Sigmoid colon (tissue), 7 donors: ENCODE data around the gene CLCNKA. TPM values are rescaled to one million over a fixed set of nuclear protein-coding genes. Genes with fewer than 3 reads are reported as not detected.
"Not testable (repeated sequence)": the region's sequence is repeated elsewhere in the genome, so short reads cannot be mapped to it uniquely, and the experiment has no call there.

Experiments
- DNase-seq: peaks from one replicate; pipeline ENCODE4 v3.0.0-alpha.2; 2019
- H3K27ac ChIP-seq, 4 donors: fragments of 200-600 bp; sonication (generic); one replicate each; pipeline ENCODE4 v1.5.1; 2016 to 2019; ENCODE audit warnings: mild to moderate bottlenecking in 1 of 4
- H3K27me3 ChIP-seq, 3 donors: fragments of 200-600 bp; sonication (generic); one replicate each; pipeline ENCODE4 v1.5.1; 2019; ENCODE audit warnings: mild to moderate bottlenecking in 1 of 3
- H3K36me3 ChIP-seq, 4 donors: fragments of 200-600 bp; sonication (generic); one replicate each; pipeline ENCODE4 v1.5.1; 2016 to 2019
- H3K4me1 ChIP-seq, 4 donors: fragments of 200-600 bp; sonication (generic); one replicate each; pipeline ENCODE4 v1.5.1; 2017 to 2019
- H3K4me3 ChIP-seq, 4 donors: fragments of 200-600 bp; sonication (generic); one replicate each; pipeline ENCODE4 v1.5.1; 2017 to 2019; ENCODE audit warnings: mild to moderate bottlenecking in 2 of 4, moderate library complexity in 1 of 4
- H3K9me3 ChIP-seq, 4 donors: fragments of 200-600 bp in 3 of 4; sonication (generic) in 3 of 4; one replicate each; pipeline versions ENCODE4 v1.5.1 to v1.6.1; 2013 to 2019
- CTCF ChIP-seq, 4 experiments: fragments of 450-650 bp in 3 of 4; fragments of 200-600 bp in 1 of 4; IDR thresholded peaks; one replicate each; pipeline ENCODE4 v1.5.1; 2016 to 2019; ENCODE audit warnings: antibody characterized with exemption in 4 of 4, mild to moderate bottlenecking in 3 of 4, moderate library complexity in 2 of 4
- EP300 ChIP-seq, 4 donors: sonication (generic); formaldehyde crosslinking; IDR thresholded peaks; one replicate each; pipeline ENCODE4 v1.6.1; 2017; ENCODE audit warnings: antibody characterized with exemption in 4 of 4
- POLR2A ChIP-seq, 2 donors: fragments of 450-650 bp; IDR thresholded peaks; one replicate each; pipeline ENCODE4 v1.6.1; 2016; ENCODE audit warnings: antibody characterized with exemption in 2 of 2, mild to moderate bottlenecking in 2 of 2, moderate library complexity in 2 of 2
- POLR2AphosphoS5 ChIP-seq, 4 donors: sonication (generic); formaldehyde crosslinking; IDR thresholded peaks; one replicate each; pipeline ENCODE4 v1.6.1; 2017; ENCODE audit warnings: antibody characterized with exemption in 4 of 4
- WGBS, 2 donors: extraction: QIAGEN DNeasy Blood & Tissue Kit; methylation state at CpG; one replicate each; pipeline ENCODE4 v1.1.7; 2013; 5-methylcytosine and 5-hydroxymethylcytosine counted together
- intact Hi-C: fragments of 100-400 bp; cut with DNase I; formaldehyde crosslinking; loops from one replicate; pipeline ENCODE4 v1.15.1; 2023
- polyA plus RNA-seq, 3 donors: library from polyadenylated mRNA; stranded (reverse); fragments of 200-250 nt; gene quantifications; one replicate each; pipeline ENCODE4 v1.2.3, GENCODE V29; 2013
- total RNA-seq, 4 donors: library from RNA; depleted of rRNA; stranded (reverse); fragments of >200 nt; gene quantifications; one replicate each; pipeline ENCODE4 v1.1.0, GENCODE V29; 2016
- donor health status: healthy with polysubstance abuse.
- donor health status: Bipolar disorder and iron deficiency.
- donor health status: healthy.

CLCNKA gene
- total and polyA plus RNA-seq, 7 donors = 0.13 to 1.1 TPM; not detected in 5

GRCh38 chr1:15994590-15995351 lies 27.1 kb upstream of the CLCNKA start:
- H3K27me3 ChIP-seq = no peaks in the 10 kb centered on the region
- TF ChIP-seq CTCF (IDR thresholded peaks at IDR 0.05) = peak; percentile 65 to 86 (median 77)
- TF ChIP-seq EP300 (IDR thresholded peaks at IDR 0.05) = no peak
- peak overlapping the region in 1 of 4 donors; percentile 40 for H3K27ac ChIP-seq
- intact Hi-C loops = loop anchor here (2.0 kb wide), 2 partner anchors 180 to 202 kb away; no protein-coding TSS in a partner anchor
- H3K4me3 ChIP-seq = no peak overlapping the region
- 53 to 72% methylated on average over 11 of the region's 11 CpGs for WGBS, 2 donors
- H3K9me3 ChIP-seq = no peaks in the 10 kb centered on the region
- H3K36me3 ChIP-seq = no peaks in the 10 kb centered on the region
- H3K4me1 ChIP-seq = no peaks in the 10 kb centered on the region
- peak; percentile 84 for DNase-seq

GRCh38 chr1:15997076-15997585 lies 24.7 kb upstream of the CLCNKA start:
- Histone ChIP-seq H3K36me3 (no peaks in the 10 kb centered on the region), H3K9me3 (no peaks in the 10 kb centered on the region), H3K27me3 (no peaks in the 10 kb centered on the region), H3K4me3 (no peak overlapping the region), H3K4me1 (no peaks in the 10 kb centered on the region), H3K27ac (no peak overlapping the region)
- 85 to 90% methylated on average over 9 of the region's 9 CpGs for WGBS, 2 donors
- no peak for DNase-seq
- TF ChIP-seq POLR2AphosphoS5 (IDR thresholded peaks at IDR 0.05) (no peak), EP300 (IDR thresholded peaks at IDR 0.05) (no peak), CTCF (IDR thresholded peaks at IDR 0.05) (no peak), POLR2A (IDR thresholded peaks at IDR 0.05) (no peak)
- intact Hi-C loops = no loop called here

DNA sequence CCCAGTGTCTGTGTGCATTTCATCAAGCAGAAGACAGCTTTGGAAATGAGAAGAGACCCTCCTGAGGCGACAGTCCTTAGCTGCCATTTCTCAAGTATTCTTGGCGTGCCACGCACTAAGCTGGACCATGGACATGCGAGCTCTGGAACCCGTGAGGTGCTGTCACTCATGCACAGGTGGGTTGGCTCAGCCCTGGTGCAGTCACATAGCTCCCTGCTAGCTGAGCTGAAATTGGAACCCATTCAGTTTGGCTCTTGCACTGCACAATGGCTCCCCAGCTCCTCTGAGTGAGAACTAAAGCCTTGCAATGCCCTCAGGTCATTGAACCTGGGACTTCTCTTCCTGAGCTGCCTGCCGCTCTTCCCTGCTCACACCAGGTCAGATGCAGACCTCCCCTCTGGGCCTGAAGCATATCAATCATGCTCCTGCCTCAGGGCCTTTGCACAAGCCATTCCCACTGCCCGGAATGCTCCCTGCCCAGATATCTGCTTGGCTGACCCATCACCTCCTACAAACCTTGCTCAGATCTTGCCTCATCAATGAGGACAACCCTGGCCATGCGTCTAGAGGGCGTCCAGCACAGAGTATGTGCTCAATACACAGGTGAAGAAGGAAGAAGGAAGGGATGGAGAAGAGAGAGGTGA lies 24.1 kb upstream of the CLCNKA start:
- no peak for TF ChIP-seq POLR2A (IDR thresholded peaks at IDR 0.05)
- no peak for TF ChIP-seq CTCF (IDR thresholded peaks at IDR 0.05)
- TF ChIP-seq EP300 (IDR thresholded peaks at IDR 0.05) = no peak
- TF ChIP-seq POLR2AphosphoS5 (IDR thresholded peaks at IDR 0.05) = no peak
- peak; percentile 39 for DNase-seq
- Histone ChIP-seq H3K9me3 (no peaks in the 10 kb centered on the region), H3K27ac (no peak overlapping the region), H3K27me3 (no peaks in the 10 kb centered on the region), H3K4me3 (no peak overlapping the region), H3K36me3 (no peaks in the 10 kb centered on the region), H3K4me1 (no peaks in the 10 kb centered on the region)
- WGBS, 2 donors = 90 to 92% methylated on average over 9 of the region's 9 CpGs
- intact Hi-C loops = no loop called here

- no peak overlapping the region for H3K4me3 ChIP-seq
- H3K9me3 ChIP-seq = no peaks in the 10 kb centered on the region
- H3K36me3 ChIP-seq = no peaks in the 10 kb centered on the region
- no peaks in the 10 kb centered on the region for H3K4me1 ChIP-seq
- 95 to 96% methylated on average over 11 of the region's 11 CpGs for WGBS, 2 donors
- TF ChIP-seq CTCF (IDR thresholded peaks at IDR 0.05) (no peak), POLR2A (IDR thresholded peaks at IDR 0.05) (no peak), POLR2AphosphoS5 (IDR thresholded peaks at IDR 0.05) (no peak)
- no peak overlapping the region for H3K27ac ChIP-seq
- no peaks in the 10 kb centered on the region for H3K27me3 ChIP-seq
- peak; percentile 42 for DNase-seq
- intact Hi-C loops = no loop called here
These were observed 22.9 kb upstream of the CLCNKA start for GRCh38 chr1:15998929-15999328.

- H3K9me3 ChIP-seq, H3K4me3 ChIP-seq, H3K27me3 ChIP-seq, H3K4me1 ChIP-seq, H3K27ac ChIP-seq, DNase-seq, H3K36me3 ChIP-seq, intact Hi-C loops: not testable (repeated sequence)
- WGBS, 2 donors = 85 to 86% methylated on average over 10 of the region's 10 CpGs
These were observed 20.6 kb upstream of the CLCNKA start for GRCh38 chr1:16001274-16001673.
